ENCODE data around the gene DHRS2.
"Not testable (repeated sequence)": the region's sequence is repeated elsewhere in the genome, so short reads cannot be mapped to it uniquely, and the experiment has no call there.

Gene DHRS2

DNA sequence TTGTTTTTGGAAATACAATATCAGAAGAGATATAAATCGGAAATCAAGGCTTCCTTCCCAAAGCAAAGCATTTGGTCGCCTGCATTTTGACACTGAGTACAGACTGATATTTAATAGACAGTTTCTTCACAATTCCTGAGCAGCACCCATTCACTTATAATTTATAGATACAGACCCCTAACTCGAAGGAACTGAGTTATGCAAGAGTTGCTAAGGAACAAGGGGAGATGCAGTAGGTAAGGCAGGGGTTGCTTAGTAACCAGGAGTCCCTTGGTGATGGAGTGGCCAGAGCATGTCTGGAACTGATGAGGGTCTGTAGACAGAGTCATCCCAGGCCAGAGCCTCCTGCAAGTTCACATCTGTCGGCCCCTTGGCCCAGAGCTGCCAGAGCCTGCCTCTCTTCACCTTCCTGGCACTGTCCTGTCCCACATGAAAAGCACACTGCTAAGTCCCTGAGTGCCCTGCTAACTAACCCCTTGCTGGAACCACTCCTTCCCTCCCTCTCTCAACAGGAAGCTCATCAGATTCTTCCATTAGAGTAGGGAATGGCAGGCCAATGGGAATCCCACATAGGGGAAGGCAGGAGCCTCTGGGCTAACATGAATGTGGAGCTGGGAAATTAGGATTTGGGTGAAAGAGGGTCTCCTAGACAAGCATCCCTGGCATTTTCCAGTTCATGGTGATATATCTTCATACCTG lies 3.6 kb upstream of the DHRS2 start:
- no peak for DNase-seq

DNA sequence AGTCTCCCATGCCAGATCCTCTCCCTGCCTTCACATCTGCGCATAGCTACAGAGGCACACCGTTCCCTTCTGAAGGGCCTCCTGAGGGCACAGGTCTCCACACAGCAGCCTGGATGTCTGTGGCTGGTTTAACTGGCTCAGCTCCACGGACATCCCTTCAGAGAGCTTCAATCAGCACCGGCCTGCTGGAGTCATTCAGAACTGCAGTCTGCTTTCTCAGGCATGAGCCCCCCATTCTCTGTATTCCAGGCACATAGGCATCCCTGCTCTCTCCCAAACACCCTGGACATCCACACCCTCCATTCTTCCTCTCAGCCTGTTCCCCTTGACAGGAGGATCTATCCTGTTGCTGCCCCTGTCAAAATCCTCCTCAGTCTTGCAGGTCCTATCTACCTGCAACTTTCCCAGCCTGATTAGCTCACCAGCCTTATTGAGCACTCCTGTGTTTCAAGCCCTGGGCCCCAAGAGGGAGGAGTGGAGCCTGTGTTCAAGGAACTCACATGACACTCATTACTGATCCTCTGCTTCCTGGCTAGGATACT lies 2.9 kb upstream of the DHRS2 start:
- DNase-seq: no peak

- DNase-seq: not testable (repeated sequence)
Measured at GRCh38 chr14:23634698-23635412, 1.3 kb upstream of the DHRS2 start.

GRCh38 chr14:23637312-23637654 lies 1.1 kb downstream of the DHRS2 start:
- DNase-seq: not testable (repeated sequence)

- not testable (repeated sequence) for DNase-seq
Measured at GRCh38 chr14:23637655-23638413, 1.7 kb downstream of the DHRS2 start.

DNA sequence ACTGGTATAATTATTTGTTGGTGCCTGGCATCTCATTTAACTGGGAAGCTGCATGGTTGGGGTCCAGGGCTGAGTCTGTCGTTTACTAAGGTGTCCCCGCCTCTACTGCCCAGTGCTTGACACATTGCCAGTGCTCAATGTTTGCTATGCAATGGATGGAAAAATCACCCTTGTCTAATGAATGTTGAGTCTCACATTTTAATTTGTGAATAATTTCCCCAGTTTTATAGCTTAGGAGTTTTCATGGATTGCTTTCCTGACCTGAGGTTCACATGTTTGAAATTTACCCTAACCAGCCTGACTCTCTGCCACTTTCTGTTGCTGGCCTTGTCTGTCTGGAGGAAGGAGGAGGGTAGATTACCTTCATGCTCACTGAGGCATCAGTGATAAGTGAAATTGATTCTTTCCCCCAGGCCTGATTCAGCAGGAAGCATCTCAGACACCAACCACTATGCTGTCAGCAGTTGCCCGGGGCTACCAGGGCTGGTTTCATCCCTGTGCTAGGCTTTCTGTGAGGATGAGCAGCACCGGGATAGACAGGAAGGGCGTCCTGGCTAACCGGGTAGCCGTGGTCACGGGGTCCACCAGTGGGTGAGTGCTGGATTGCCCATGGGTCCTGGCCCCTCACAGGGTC lies 2.4 kb downstream of the DHRS2 start:
- no peak for DNase-seq

GRCh38 chr14:23639048-23639890 lies 3.1 kb downstream of the DHRS2 start:
- DNase-seq: no peak

GRCh38 chr14:23639891-23640523 lies 3.8 kb downstream of the DHRS2 start:
- no peak for DNase-seq

DNA sequence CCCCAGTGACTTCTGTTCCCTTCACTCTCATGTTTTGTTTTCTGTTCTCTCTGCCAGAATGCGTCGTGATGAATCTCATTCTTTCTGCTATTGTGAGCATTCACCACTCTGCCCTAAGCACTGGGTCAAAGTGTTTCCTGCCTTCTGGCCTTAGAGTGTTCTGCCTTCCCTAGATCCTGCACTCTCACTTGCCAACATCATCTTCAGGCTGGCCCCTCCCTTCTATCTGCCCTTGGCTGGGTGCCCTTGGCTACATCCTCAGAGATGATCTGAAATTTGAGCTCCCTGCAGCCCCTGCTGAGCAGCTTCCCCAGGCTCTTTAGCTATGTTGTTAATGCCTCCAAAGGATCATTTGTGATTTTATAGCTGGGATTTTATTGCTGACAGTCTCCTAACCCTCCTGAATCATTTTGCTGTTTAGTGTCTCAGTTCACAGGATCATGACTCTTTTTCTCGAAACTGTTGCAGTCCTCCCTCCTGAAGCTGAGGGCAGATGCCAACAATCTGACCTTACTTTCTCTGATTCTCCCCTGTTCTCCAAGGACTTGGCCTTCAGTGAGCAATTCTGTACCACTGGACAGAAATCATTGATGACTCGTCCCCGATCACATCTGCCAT lies 4.5 kb downstream of the DHRS2 start:
- no peak for DNase-seq

DNA sequence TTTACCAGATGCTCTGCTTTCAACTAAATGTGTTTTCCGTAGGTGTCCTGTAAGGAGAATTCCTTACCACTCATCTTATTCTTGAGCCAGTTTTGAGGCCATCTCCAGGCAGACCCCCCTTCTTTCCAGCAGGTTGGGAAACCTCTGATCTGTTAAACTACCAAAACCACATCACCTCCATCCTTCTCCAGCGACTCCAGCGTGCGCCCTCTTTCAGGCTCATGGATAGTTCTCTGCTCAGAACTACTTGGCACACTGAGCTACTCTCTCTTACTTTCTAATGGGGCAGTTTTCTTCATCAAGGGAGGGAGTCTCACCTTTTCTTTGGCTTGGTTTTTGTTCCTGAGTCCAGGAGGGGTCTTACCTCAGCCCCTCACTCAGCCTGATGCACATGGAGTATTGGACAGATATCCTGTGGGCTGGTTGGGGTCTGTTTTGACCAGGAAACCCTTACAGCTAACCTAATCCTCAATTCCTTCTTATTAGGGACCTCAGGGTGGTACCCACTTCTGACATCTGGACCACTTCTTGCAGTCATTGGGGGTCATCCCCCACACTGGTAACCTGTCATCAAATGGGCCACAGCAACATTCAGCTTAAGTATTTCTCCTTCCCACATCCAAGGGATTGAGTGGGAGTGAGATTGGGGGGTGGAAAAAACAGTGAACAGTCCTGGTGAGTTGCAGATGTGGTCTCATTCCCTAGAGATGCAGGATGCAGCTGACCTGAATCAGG lies 5.2 kb downstream of the DHRS2 start:
- DNase-seq: no peak

DNA sequence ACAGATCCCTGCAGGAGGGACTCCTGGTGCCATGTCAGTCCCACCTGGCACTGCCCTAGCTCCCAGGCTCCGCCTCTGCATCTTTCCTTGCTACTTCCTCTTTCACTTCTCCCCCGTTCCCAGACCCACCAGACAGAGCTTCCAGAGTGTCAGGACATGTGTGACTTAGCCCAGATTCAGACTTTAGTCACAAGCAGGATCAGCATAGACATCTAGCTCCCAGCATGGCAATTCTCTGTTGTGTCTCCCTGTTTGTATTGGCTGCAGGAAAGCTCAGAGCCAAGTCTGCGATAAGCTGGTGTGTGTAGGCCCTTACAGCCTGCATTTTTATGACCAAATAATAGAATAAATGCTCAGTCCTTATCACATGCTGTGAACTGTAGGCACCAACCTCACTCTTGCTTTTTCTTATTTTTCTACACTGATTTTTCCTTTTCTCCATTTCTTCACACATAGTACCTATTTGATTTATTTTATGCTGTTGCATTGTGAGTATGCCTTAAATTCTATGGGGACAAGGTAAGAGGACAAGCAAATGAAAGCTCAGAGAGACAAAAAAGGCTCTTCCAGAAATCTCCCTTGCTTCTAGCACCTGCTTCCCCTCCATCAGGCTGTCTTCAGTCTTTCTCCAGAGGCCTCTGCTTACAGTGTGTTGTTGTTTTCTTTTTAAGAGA lies 5.9 kb downstream of the DHRS2 start:
- no peak for DNase-seq

DNA sequence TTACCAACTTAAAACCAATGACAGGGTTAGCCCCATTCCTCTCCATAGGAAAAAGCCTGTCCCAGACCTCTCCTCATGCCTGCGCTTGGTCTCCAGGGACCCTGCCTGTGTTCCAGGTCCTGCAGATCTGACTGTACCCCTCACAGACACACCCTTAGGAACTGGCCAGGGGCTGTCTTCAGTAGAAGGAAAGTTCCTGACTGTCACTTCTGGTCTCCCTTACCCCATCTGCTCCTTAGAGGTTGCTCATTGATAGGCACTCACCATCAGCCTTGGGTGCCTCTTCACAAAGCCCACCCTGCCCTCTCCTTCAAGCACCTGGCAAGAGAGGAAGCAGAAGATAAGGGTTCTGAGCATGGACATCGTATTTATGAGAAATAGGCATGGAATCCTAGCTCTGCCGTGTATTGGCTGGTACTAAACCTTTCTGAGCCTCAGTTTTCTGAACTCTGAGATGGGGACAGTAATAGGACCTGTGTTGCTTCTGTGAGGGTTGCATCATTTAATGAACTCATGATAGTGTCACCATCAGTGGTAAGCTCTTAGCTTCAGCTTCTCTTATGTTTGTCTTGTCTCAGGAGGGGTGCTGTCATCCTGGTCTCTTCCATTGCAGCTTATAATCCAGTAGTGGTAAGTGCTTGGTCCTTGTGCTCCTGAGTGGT lies 7.5 kb downstream of the DHRS2 start:
- DNase-seq: no peak

- no peak for DNase-seq
Measured at GRCh38 chr14:23644195-23644918, 8.2 kb downstream of the DHRS2 start.

- no peak for DNase-seq
Measured at GRCh38 chr14:23644919-23645336, 8.8 kb downstream of the DHRS2 start.

DNA sequence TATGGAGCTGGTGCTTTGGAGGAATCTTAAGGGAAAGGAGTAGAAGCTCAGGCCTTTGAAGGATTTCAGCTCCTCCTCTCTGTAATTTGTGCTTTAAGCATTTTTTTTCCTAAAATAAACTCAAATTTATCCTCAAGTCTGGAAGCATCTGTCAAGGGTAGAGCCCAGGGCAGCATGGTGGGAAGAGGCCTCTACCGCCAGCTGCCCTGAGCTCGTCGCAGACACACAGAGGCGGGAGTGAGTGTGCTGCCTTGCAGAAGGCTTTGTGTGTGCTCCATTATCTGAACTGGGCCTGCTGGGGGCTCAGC lies 9.3 kb downstream of the DHRS2 start:
- no peak for DNase-seq

DNA sequence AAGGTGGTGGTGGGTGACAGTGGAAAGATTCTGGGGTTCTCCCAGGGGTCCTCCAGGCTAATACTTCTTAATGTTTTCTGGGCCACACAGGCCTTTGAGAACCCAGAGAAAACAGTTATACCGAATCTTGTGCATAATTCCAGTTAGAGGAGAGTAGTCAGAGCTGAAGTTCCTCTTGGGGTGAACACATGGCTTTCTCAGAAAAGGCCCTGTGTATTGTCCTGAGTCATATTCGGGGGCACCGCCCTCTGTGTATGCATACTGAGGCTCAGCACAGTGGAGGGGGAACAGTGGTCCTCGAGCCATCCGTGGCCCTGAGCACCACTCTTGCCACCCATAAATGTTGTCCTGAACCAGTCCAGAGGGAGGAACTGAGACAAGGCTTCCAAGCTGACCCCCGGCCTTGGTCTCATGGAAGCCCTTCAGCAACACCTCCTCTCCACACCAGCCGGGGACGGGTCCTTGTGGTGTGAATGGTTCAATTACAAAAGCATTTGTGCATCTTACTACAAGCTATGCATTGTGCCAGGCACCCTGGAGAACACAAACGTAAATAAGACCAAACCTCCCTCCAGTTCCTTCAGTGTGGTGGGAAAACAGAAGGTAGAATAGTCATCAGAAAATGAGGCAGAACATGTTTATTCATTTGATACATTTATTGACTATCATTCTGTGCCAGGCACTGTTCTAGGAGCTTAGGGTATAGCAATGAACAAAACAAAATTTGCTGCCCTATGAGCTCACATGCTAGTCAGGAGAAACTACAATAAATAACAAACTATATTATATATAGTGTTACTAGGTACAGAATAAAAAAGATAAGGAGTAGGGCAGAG lies 9.9 kb downstream of the DHRS2 start:
- no peak for DNase-seq
